SK-N-SH treated with all-trans-retinoic acid at 6 μM for 48 hours (cell line): ENCODE measurements around the gene DNAJC3.

Source experiments
- ARNTL ChIP-seq: fragments of 450-650 bp; formaldehyde crosslinking; IDR thresholded peaks from 2 replicates; pipeline ENCODE4 v1.5.0; 2020; ENCODE audit warnings: low read depth, mild to moderate bottlenecking, moderate library complexity, borderline replicate concordance
- BACH2 ChIP-seq: fragments of 250-450 bp; sonication (Bioruptor Pico); IDR thresholded peaks from 2 replicates; pipeline ENCODE4 v1.9.0; 2021; ENCODE audit warnings: mild to moderate bottlenecking, borderline replicate concordance
- CREB5 ChIP-seq: fragments of 250-450 bp; sonication (Bioruptor Pico); IDR thresholded peaks from 2 replicates; pipeline ENCODE4 v1.5.1; 2020; ENCODE audit warnings: low read depth, mild to moderate bottlenecking, moderate library complexity
- CSDC2 ChIP-seq: fragments of 250-450 bp; sonication (Bioruptor Pico); IDR thresholded peaks from 2 replicates; pipeline ENCODE4 v1.5.0; 2020; ENCODE audit warnings: mild to moderate bottlenecking, moderate library complexity
- ESRRG ChIP-seq: fragments of 250-450 bp; sonication (Bioruptor Pico); IDR thresholded peaks from 2 replicates; pipeline ENCODE4 v1.6.1; 2021; ENCODE audit warnings: mild to moderate bottlenecking
- ISL1 ChIP-seq: fragments of 250-450 bp; sonication (Bioruptor Pico); IDR thresholded peaks from 2 replicates; pipeline ENCODE4 v2.1.2; 2022; ENCODE audit warnings: mild to moderate bottlenecking, moderate library complexity
- PATZ1 ChIP-seq: fragments of 250-450 bp; sonication (Bioruptor Pico); IDR thresholded peaks from 2 replicates; pipeline ENCODE4 v1.8.0; 2020; ENCODE audit warnings: mild to moderate bottlenecking, moderate library complexity, borderline replicate concordance
- TOX ChIP-seq: fragments of 250-450 bp; sonication (Bioruptor Pico); IDR thresholded peaks from 2 replicates; pipeline ENCODE4 v1.8.0; 2021; ENCODE audit warnings: mild to moderate bottlenecking, moderate library complexity, borderline replicate concordance

- no peak for TF ChIP-seq CSDC2 (CRISPR knock-in tag)
- no peak for TF ChIP-seq PATZ1 (CRISPR knock-in tag)
- no peak for TF ChIP-seq ARNTL (CRISPR knock-in tag)
- no peak for TF ChIP-seq TOX (CRISPR knock-in tag)
- no peak for TF ChIP-seq BACH2 (CRISPR knock-in tag)
- TF ChIP-seq CREB5 (CRISPR knock-in tag), result no peak
- no peak for TF ChIP-seq ISL1 (CRISPR knock-in tag)
- no peak for TF ChIP-seq ESRRG (CRISPR knock-in tag)
Measured at GRCh38 chr13:95781016-95781415, 104.1 kb downstream of the DNAJC3 start.
